HepG2 (cell line): ENCODE results near the gene PPP6R2. TPM values are rescaled to one million over a fixed set of nuclear protein-coding genes. Genes with fewer than 3 reads are reported as not detected.

Experiments
- ATAC-seq: fragments of 200-7000 bp; cut with Tn5 transposase; 3 replicates; pipeline ENCODE4 v1.9.1; 2020; ENCODE audit warnings: mild to moderate bottlenecking, moderate library complexity
- BruUV-seq: library from RNA; stranded (reverse); fragments of 400-500 nt; replicated peaks from 2 replicates; lab custom pipeline; 2021; lab: Mats Ljungman, UMichigan
- CTCF ChIA-PET: fragments of 300-600 bp; formaldehyde crosslinking; extraction: SDS; loops from one replicate; lab custom pipeline; 2021; ENCODE audit warnings: low total read pairs, inconsistent platforms, low intra/inter-chr PET ratio; lab: Yijun Ruan, JAX
- POLR2A ChIA-PET: fragments of 350-600 bp; sonication (Branson Sonifier 250); formaldehyde crosslinking; loops from one replicate; lab custom pipeline; 2020; ENCODE audit warnings: antibody characterized with exemption, inconsistent platforms; lab: Yijun Ruan, JAX
- DNase-seq: peaks from one replicate; pipeline ENCODE4 v3.0.0-alpha.2; 2015; ENCODE audit warnings: low spot score
- FAIRE-seq: peaks from 3 replicates; lab custom pipeline; 2011; peaks lifted over from hg19 to GRCh38; lab: Jason Lieb, UNC
- H2AFZ ChIP-seq: one replicate; pipeline ENCODE4 v1.6.1; 2011; ENCODE audit warnings: low read length, inconsistent platforms
- H3K27ac ChIP-seq: fragments of 300-600 bp; 3 replicates; pipeline ENCODE4 v1.8.0; 2011; ENCODE audit warnings: mixed run types, mild to moderate bottlenecking, mixed read lengths, low read length, inconsistent platforms; ENCODE audit not compliant: insufficient read depth; ENCODE audit errors: extremely low read length
- H3K27me3 ChIP-seq, 2 experiments: fragments of 200-600 bp in 1 of 2; 2 replicates in 1 of 2; 3 replicates in 1 of 2; pipeline versions ENCODE4 v1.6.0 to v1.8.0; 2011; ENCODE audit warnings: low read length in 2 of 2, mild to moderate bottlenecking in 2 of 2, moderate library complexity in 2 of 2, inconsistent platforms in 1 of 2; ENCODE audit not compliant: insufficient read depth in 2 of 2, control insufficient read depth in 1 of 2
- H3K36me3 ChIP-seq, 2 experiments: fragments of 200-600 bp in 1 of 2; replicated peaks in 1 of 2; 2 replicates in 1 of 2; 3 replicates in 1 of 2; pipeline versions ENCODE4 v1.5.1 to v1.8.0; 2011; ENCODE audit warnings: low read length in 2 of 2, inconsistent platforms in 1 of 2; ENCODE audit not compliant: insufficient read depth in 2 of 2, control insufficient read depth in 1 of 2
- H3K4me1 ChIP-seq: 2 replicates; pipeline ENCODE4 v1.5.1; 2012; ENCODE audit warnings: low read length, inconsistent platforms; ENCODE audit not compliant: insufficient read depth
- H3K4me2 ChIP-seq: 2 replicates; pipeline ENCODE4 v1.6.0; 2011; ENCODE audit warnings: low read depth, low read length, inconsistent platforms
- H3K4me3 ChIP-seq, 3 experiments: fragments of 200-600 bp in 1 of 3; sonication (generic), shearing (Covaris generic) in 1 of 3; replicated peaks in 1 of 3; 2 replicates each; pipeline ENCODE4 v1.5.1; 2011 to 2016; ENCODE audit warnings: low read length in 3 of 3, inconsistent platforms in 2 of 3, low read depth in 2 of 3, mild to moderate bottlenecking in 2 of 3, control low read depth in 1 of 3, mixed read lengths in 1 of 3; ENCODE audit not compliant: insufficient read depth in 1 of 3
- H3K79me2 ChIP-seq: one replicate; pipeline ENCODE4 v1.6.1; 2011; ENCODE audit warnings: low read length, inconsistent platforms; ENCODE audit not compliant: insufficient read depth
- H3K9ac ChIP-seq: 2 replicates; pipeline ENCODE4 v1.6.0; 2011; ENCODE audit warnings: mild to moderate bottlenecking, low read depth, low read length, inconsistent platforms; ENCODE audit not compliant: insufficient read depth
- H3K9me3 ChIP-seq: 2 replicates; pipeline ENCODE4 v1.5.1; 2012; ENCODE audit warnings: mild to moderate bottlenecking, low read length
- H4K20me1 ChIP-seq: 2 replicates; pipeline ENCODE4 v1.6.0; 2011; ENCODE audit warnings: inconsistent platforms, mild to moderate bottlenecking, low read length, moderate library complexity; ENCODE audit not compliant: insufficient read depth
- AGO1 ChIP-seq: fragments of 200-400 bp; formaldehyde crosslinking; IDR thresholded peaks from 2 replicates; pipeline ENCODE4 v1.6.1; 2017; ENCODE audit warnings: mild to moderate bottlenecking, low read depth, low read length, moderate library complexity; ENCODE audit not compliant: poor library complexity, severe bottlenecking
- AGO2 ChIP-seq: fragments of 200-400 bp; formaldehyde crosslinking; optimal IDR thresholded peaks from 2 replicates; pipeline ENCODE3; 2017; ENCODE audit warnings: mild to moderate bottlenecking, low read depth, low read length, moderate library complexity
- AKAP8 ChIP-seq: sonication (generic); formaldehyde crosslinking; IDR thresholded peaks from 2 replicates; pipeline ENCODE4 v1.5.1; 2020; ENCODE audit warnings: mild to moderate bottlenecking, missing genetic modification reagents
- CC2D1A ChIP-seq: sonication (generic); formaldehyde crosslinking; IDR thresholded peaks from 2 replicates; pipeline ENCODE4 v1.8.1; 2023; ENCODE audit warnings: mild to moderate bottlenecking, missing genetic modification reagents
- RNF2 ChIP-seq: fragments of 450-650 bp; conservative IDR thresholded peaks from 2 replicates; pipeline ENCODE4 v1.6.1; 2016; ENCODE audit warnings: low read depth
- TMF1 ChIP-seq: sonication (generic); formaldehyde crosslinking; IDR thresholded peaks from 2 replicates; pipeline ENCODE4 v1.8.1; 2022; ENCODE audit warnings: low read depth, missing genetic modification reagents
- ZBTB38 ChIP-seq: sonication (generic); formaldehyde crosslinking; IDR thresholded peaks from 2 replicates; pipeline ENCODE4 v1.5.1; 2020; ENCODE audit warnings: mild to moderate bottlenecking, missing genetic modification reagents
- ZNF687 ChIP-seq: sonication (generic); formaldehyde crosslinking; IDR thresholded peaks from 2 replicates; pipeline ENCODE4 v1.5.1; 2020; ENCODE audit warnings: mild to moderate bottlenecking, missing genetic modification reagents, moderate library complexity
- WGBS: methylation state at CpG from one replicate; pipeline ENCODE4 v1.1.6; 2017; ENCODE audit warnings: low lambda C conversion rate; 5-methylcytosine and 5-hydroxymethylcytosine counted together
- in situ Hi-C: cut with HindIII; loops from 2 replicates; pipeline ENCODE4 v1.10.0; 2017; ENCODE audit warnings: low pct_unique_long_range_greater_than_20kb; ENCODE audit not compliant: extremely low pct_ligation_motif_present
- intact Hi-C: fragments of 100-400 bp; cut with micrococcal nuclease; formaldehyde crosslinking; loops from one replicate; pipeline ENCODE4 v1.10.0; 2022; ENCODE audit not compliant: unreplicated experiment
- polyA plus RNA-seq, 8 experiments: library from polyadenylated mRNA; depleted of rRNA in 3 of 8; stranded (reverse) in 7 of 8; unstranded in 1 of 8; fragments of >200 nt; fragmentation: Illumina TruSeq in 4 of 8; extraction: Trizol in 4 of 8; gene quantifications; 2 replicates each; pipeline versions ENCODE4 v1.2.1 to v1.2.3, GENCODE V29; 2011 to 2016; ENCODE audit warnings: low read depth in 4 of 8, missing spikeins in 1 of 8, mixed read lengths in 1 of 8; ENCODE audit not compliant: insufficient read depth in 1 of 8
- total RNA-seq, 5 experiments: library from RNA; depleted of rRNA; stranded (reverse); fragments of >200 nt; fragmentation: Illumina TruSeq; extraction: Trizol; gene quantifications; 2 replicates each; pipeline ENCODE4 v1.2.3, GENCODE V29; 2016; ENCODE audit warnings: low read depth in 1 of 5

Gene PPP6R2
- total and polyA plus RNA-seq, 2 of the 13 experiments (the other 11 are each of a cell fraction or from before 2014, with no cell fraction given): 55.0 to 102 TPM

- H4K20me1 ChIP-seq: peaks cover 4% of the 10 kb centered on the region; the same call in 1 of the 2 replicates
- POLR2A ChIA-PET: no interaction called here
These were observed 103.8 kb downstream of the PPP6R2 start for GRCh38 chr22:50446708-50447575.

More at GRCh38 chr22:50446708-50447575, 103.8 kb downstream of the PPP6R2 start:
- TF ChIP-seq ZBTB38 (CRISPR knock-in tag) (0 out of 2 replicates have a peak, but pooled peaks have one; percentile 29), TMF1 (no peak), AKAP8 (CRISPR knock-in tag) (peak; percentile 79; the same call in 1 of the 2 replicates), RNF2 (no peak), AGO1 (peak; percentile 68), ZNF687 (CRISPR knock-in tag) (0 out of 2 replicates have a peak, but pooled peaks have one; percentile 5), AGO2 (peak; percentile 77), CC2D1A (CRISPR knock-in tag) (no peak)
- CTCF ChIA-PET: no interaction called here
- peaks cover 22 to 43% of the 10 kb centered on the region in 2 experiments; a peak in 4 of 5 replicates for H3K36me3 ChIP-seq
- WGBS: 97% methylated on average over 31 of the region's 54 CpGs
- no peak for DNase-seq
- H3K27ac ChIP-seq: no peak overlapping the region
- in situ Hi-C loops (no loop called here), intact Hi-C loops (no loop called here)
- no TSS peak for BruUV-seq
- H3K79me2 ChIP-seq: no peaks in the 10 kb centered on the region
- H3K27me3 ChIP-seq: no peaks in the 10 kb centered on the region
- ATAC-seq: peak; percentile 31
- no peak overlapping the region for H3K4me2 ChIP-seq
- no peak overlapping the region for H2AFZ ChIP-seq
- no peaks in the 10 kb centered on the region for H3K9me3 ChIP-seq
- no peak for FAIRE-seq
- no peaks in the 10 kb centered on the region; the same call in 1 of the 2 replicates for H3K4me1 ChIP-seq
- no peak overlapping the region for H3K4me3 ChIP-seq
- no peak overlapping the region for H3K9ac ChIP-seq
